GM18873 (cell line): ENCODE results near the gene ANKRD1.
"Not testable (repeated sequence)": the region's sequence is repeated elsewhere in the genome, so short reads cannot be mapped to it uniquely, and the experiment has no call there.

ENCODE experiments used
- ATAC-seq: cut with Tn5 transposase; IDR thresholded peaks from one replicate; pipeline ENCODE4 v1.9.1; 2021; ENCODE audit warnings: mild to moderate bottlenecking, moderate library complexity, moderate number of reproducible peaks; ENCODE audit not compliant: unreplicated experiment, low FRiP score

The ANKRD1 gene

DNA sequence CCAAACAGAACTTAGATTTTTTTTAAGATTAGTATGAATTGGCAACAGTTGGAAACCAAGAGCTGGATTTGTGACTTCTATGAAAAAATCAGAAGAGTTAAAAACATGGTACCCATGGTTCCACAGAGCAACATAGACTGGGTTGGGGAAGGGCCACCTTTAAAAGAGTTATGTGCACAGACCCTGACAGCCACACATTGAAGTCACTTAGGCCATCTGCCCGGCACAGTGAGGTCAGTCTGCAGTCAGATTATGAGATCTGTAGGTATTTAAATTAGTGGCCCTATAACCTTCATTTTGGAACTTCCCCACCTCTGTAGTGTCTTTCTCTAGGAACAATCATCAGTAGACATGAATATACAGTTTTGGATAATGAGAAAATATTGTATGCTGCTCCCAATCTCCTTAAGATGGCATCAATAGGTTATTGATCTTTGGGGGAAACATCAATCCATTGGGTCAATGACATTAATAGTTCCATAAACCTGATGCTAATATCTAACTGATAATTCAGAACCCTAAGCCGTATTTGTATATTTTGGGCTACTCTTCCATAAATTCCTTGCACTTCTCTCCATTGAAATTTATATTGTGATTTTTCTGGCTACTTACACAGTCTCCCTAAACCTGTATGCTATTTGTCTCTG is 7.0 kb downstream of the ANKRD1 start:
- ATAC-seq: no peak

GRCh38 chr10:90912854-90913479 is 7.9 kb downstream of the ANKRD1 start:
- ATAC-seq: no peak

DNA sequence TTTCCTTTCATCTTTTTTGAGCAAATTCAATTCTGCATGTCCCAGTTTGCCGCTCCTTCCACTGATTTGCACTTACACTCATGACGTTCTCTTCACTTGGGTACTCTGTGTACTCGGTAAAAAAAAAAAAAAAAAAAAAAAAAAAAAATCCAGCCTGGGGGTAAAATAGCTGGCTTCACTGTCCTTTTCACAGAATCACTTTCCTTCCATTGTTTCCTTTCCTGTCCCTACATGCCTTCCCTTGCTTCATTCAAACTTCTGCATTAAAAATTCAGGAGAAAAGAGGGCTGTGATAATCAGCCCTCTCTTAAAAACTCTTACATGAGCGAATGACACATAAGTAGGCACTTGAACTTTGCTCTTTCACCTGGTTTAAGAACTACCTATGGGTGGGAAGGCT is 8.7 kb downstream of the ANKRD1 start:
- no peak for ATAC-seq

DNA sequence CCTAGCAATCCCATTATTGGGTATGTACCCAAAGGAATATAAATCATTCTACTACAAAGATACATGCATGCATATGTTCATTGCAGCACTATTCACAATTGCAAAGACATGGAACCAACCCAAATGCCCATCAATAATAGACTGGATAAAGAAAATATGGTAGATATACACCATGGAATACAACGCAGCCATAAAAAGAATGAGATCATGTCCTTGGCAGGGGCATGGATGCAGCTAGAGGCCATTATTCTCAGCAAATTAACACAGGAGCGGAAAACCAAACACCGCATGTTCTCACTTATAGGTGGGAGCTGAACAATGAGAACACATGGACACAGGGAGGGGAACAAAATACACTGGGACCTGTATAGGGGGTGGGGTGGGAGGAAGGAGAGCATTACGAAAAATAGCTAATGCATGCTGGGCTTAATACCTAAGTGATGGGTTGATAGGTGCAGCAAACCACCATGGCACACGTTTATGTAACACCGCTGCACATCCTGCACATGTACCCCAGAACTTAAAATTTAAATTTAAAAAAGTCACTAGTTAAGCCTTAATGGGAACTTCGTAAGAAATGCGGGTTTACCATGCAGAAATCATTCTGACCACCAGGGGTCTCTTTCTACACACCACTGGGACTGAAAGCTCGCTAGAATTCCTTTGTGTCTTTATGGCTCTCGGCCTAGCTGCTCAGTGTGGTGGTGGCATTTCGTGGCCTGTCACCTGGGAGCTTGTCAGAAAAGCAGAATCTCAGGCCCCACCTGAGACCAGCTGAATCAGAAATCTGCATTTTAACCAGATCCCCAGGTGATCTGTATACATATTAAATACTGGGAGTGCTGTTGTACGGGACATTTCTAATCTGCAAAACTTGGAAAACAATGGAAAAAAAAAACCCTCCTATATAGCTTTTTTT is 9.5 kb downstream of the ANKRD1 start:
- ATAC-seq: peak; percentile 67

DNA sequence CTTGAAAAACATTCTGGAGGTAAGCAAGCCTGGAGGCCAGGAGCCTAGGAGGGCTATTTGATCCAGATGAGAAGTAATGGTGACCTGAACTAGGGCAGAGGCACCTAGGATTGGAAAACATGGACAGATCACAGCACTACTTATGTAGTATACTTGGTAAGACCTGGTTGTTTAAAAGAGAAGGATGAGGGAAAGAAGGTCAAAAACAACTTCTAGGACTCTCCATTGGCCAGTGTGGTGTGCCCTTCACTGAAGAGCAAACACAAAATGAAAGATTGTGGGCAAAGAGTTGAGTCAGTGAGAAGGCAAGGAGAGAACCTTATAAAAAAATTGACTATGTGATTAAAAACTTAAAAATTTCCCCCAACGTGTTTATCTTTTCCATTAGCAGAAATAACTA is 14.3 kb downstream of the ANKRD1 start:
- no peak for ATAC-seq

DNA sequence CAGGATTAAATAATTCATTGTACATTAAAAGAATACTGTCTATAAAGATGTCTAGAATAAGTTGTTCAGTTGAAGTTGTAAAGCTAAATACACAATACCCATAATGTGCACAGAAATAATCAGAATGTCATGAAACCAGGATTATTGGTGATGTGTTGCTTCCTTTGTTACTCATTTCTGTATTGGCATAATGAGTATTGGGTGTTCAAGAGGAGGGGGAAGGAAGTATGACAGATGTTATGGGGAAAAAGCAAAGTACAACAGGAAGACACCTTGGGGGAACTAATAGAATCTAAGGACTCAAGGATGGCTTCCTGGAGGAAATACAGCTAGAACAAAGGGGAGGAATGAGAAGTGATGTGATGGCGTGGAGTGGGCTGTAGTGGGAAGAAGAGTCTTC is 15.0 kb downstream of the ANKRD1 start:
- ATAC-seq: peak; percentile 59

DNA sequence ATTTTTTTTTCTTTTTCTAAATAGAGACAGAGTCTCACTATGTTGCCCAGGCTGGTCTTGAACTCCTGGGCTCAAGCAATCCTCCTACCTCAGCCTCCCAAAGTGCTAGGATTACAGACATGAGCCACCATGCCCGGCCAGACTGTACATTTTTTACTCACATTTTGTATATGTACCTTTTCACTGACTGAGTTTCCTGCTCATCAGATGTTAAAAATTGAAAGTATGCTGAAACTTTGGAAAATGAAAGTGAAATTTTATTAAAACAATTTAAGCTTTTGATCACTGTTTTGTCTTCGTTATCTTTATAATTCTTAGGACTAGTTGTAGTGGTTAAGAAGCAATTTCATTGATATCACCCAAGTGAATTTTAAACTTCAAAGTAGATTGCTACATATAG is 24.0 kb downstream of the ANKRD1 start:
- ATAC-seq: not testable (repeated sequence)

DNA sequence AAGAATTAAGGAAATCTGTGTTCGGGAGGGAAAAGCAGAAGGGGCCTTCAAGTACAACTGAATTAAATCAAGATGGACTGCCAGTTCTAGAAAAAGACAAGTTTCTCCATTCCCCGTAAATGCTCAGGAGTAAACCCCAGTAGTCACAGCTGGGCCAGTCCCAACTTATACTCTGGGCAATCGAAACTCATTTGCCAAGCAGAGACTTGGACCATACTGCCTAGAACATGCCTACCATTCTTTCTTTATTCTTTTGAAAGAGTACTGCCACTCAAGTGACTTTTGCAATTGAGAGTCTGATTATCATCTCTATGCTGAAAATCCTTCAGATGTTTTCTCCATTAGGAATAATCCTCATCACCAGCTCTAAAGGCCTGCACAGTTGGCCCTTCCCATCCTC is 27.7 kb downstream of the ANKRD1 start:
- no peak for ATAC-seq

GRCh38 chr10:90890347-90890746 is 30.5 kb downstream of the ANKRD1 start:
- no peak for ATAC-seq

GRCh38 chr10:90889636-90890035 is 31.3 kb downstream of the ANKRD1 start:
- ATAC-seq: no peak

DNA sequence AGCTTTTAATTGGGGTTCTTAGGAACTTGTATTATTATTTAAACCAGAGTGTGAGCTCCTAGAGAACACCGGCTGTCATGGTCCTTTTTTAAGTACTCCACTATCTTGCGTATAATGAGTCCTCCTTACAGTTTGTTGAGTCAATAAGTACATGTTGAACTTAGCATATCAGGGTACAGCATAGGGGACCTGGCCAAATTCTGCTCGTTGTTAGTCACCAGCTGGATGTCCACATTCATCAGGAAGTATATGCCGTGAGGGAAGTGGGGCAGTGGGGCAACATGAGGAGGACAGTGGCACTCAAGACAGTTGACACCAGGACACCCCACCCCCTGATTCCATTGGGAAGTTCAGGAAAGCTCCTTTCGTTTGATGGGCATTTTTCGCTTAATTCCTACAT is 32.5 kb downstream of the ANKRD1 start:
- ATAC-seq: no peak

DNA sequence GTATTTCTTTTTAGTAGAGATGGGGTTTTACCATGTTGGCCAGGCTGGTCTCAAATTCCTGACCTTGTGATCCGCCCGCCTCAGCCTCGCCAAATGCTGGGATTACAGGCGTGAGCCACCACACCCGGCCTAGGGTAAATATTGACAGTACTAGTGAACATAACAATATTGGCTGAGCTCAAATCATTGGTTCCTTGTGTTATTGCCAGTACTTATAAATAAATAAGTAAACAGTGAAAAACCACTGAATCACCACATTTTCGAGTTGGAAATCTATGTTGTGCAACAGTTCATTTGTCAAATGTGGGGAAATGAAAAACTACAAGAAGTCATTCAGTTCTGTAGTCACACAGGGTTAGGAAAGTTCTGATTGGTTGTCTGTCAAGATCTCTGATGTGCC is 33.3 kb downstream of the ANKRD1 start:
- no peak for ATAC-seq

DNA sequence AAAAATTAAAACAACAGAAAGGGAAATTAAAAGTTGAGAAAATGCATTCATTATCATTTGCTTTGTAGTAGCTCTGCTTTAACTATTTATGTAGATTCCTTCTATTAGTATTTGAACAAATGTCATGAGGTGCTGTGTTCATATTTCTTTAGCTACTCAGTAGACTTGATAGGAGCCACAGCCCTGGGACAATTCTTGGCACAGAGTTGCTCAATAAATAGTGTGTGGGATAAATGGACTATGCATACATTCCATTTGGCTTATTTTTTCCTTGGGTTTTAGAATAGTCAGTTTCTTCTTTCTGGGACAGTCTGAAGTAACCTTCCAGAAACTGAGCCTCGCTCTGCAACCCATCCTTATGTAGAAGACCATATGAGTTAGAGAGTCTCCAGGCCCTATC is 35.7 kb downstream of the ANKRD1 start:
- no peak for ATAC-seq

DNA sequence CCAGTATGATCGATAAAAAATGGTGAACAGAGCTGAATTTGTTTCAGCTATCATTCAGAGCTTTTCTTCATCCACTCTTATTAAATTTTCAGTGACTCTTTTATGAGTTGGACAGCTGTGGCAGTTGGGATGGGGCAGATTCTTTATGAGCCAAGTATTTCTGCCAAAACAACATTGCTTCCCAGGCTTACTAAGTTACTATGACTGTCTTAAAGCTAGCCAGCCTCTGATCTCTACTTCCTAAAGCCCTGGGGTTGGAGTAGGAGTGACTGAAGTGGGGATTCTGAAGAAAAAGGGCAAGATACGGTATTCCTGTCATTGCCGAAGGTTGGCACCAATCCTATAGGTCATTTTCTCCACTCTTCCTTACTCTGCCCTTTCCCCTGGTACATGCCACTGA is 36.5 kb downstream of the ANKRD1 start:
- no peak for ATAC-seq

GRCh38 chr10:90880059-90880719 is 40.7 kb downstream of the ANKRD1 start:
- not testable (repeated sequence) for ATAC-seq

- ATAC-seq: no peak
Measured at GRCh38 chr10:90879062-90879461, 41.8 kb downstream of the ANKRD1 start.

DNA sequence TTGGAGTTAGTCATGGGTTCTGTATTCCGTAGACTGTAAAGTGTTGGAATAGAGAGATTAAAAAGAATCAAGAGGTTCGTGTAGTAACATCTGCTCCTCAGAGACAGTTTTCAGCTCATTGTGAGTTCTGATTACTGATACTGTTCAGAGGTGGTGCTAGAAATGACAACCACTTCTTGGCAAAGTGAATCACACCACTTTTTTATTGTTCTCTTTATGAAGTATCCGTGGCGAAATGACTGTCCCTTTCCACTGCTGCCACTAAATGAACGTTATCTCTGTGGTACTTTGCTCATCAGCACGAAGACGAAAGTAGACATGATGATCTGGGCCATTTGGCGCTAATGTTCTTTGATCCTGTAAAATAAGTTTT is 48.3 kb downstream of the ANKRD1 start:
- ATAC-seq: no peak

GRCh38 chr10:90871766-90872647 is 48.9 kb downstream of the ANKRD1 start, which contains the start of gene RPP30:
Gene RPP30, plus strand, starts transcription at chr10:90871974. Its CDS starts 13 bp downstream, at chr10:90871987.
- peak; percentile 97 for ATAC-seq

DNA sequence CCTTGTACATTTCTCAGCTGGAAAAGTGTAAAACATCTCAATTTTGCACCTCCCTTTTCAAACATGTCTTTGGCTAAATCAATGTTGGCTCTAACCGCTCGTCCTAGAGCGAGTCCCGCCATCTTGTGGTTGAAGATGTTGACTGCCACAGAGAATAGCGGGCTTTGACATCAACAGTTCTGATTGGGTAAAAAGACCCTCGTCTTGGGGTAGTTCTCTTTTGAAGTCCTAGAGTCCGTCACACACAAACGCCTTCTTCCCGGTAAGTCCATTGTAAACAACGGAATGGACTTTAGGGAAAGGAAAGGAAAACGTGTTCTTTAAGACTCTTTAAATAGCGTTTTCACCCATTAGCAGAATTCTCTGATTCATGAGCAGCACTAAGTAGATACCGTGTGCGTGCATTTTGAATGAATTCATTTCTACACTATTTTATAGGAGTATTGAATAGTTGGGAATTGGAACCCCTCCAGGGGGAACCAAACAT is 49.6 kb downstream of the ANKRD1 start:
- peak; percentile 34 for ATAC-seq
